ENCODE results near the gene LPAR1. TPM values are rescaled to one million over a fixed set of nuclear protein-coding genes. Genes with fewer than 3 reads are reported as not detected.

The LPAR1 gene
- total and polyA plus RNA-seq, 2 donors (not counting 1 experiment from before 2014, with no cell fraction given): 0.06 TPM; not detected in 1

DNA sequence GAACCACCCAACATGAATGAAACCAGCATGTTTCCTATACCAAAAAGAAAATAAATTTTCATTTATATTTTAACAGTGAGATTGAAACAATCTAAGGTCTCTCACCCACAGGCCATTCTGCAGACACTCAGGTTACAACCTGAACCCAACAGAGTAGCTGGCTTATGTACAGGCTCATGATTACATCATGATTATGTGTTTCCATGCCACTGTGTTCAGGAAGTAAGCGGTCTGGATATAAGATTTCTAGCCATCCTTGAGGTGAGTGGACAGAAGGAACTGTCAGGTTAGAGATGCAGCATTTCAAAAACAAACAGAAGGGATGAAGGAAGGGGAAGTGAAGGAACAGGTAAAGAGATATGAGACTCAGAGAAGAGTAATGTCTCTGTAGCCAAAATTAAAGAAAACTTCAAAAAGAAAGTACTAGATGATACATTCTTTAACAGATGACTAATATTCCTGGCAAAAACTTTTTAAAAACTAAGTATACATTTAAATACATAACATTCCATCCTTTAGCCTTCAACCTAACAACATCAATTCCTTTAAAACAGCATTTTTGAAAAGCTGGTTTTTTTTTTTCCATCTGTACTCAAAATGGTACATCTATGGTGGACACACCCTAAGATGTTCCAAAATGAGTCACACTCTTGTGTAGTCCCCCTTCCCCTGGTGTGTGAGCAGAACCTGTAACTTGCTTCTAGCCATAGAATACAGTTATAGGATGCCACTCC lies 119.8 kb downstream of the LPAR1 start:
- Histone ChIP-seq H3K27ac (ENCODE audit: low read length in 2 of 2) (no peak overlapping the region), H3K4me2 (replicated peaks; ENCODE audit: low read depth, low read length, poor library complexity, severe bottlenecking) (no peak overlapping the region), H3K79me2 (ENCODE audit: control insufficient read depth, insufficient read depth, low read length) (no peaks in the 10 kb centered on the region), H3K36me3 (replicated peaks in 1 of 2; ENCODE audit: control extremely low read depth in 1 of 2, control insufficient read depth in 1 of 2, extremely low read depth in 1 of 2, insufficient read depth in 2 of 2, low read length in 1 of 2) (no peaks in the 10 kb centered on the region), H2AFZ (ENCODE audit: insufficient read depth, low read depth, low read length, poor library complexity, severe bottlenecking) (no peak overlapping the region), H3K9me3 (ENCODE audit: control extremely low read depth in 1 of 3, control insufficient read depth in 2 of 3, insufficient read depth in 1 of 3, low read length in 2 of 3) (no peaks in the 10 kb centered on the region), H3K4me3 (ENCODE audit: control extremely low read depth in 1 of 5, extremely low read depth in 1 of 5, insufficient read depth in 1 of 5, low read depth in 2 of 5, low read length in 4 of 5) (no peak overlapping the region), H4K20me1 (ENCODE audit: control insufficient read depth, insufficient read depth, low read length, poor library complexity, severe bottlenecking) (no peaks in the 10 kb centered on the region), H3K27me3 (replicated peaks in 1 of 4; ENCODE audit: control extremely low read depth in 1 of 4, control insufficient read depth in 3 of 4, insufficient read depth in 4 of 4, low read length in 3 of 4) (no peaks in the 10 kb centered on the region), H3K4me1 (ENCODE audit: control insufficient read depth in 2 of 2, insufficient read depth in 2 of 2, low read length in 2 of 2) (no peaks in the 10 kb centered on the region), H3K9ac (ENCODE audit: low read length) (no peak overlapping the region)
- no peak for ATAC-seq (ENCODE audit: low read depth)
- TF ChIP-seq EZH2 (IDR thresholded peaks at IDR 0.05; ENCODE audit: borderline replicate concordance, insufficient read depth, low read depth, low read length, poor library complexity, severe bottlenecking): no peak
- TF ChIP-seq, protein P1, sequence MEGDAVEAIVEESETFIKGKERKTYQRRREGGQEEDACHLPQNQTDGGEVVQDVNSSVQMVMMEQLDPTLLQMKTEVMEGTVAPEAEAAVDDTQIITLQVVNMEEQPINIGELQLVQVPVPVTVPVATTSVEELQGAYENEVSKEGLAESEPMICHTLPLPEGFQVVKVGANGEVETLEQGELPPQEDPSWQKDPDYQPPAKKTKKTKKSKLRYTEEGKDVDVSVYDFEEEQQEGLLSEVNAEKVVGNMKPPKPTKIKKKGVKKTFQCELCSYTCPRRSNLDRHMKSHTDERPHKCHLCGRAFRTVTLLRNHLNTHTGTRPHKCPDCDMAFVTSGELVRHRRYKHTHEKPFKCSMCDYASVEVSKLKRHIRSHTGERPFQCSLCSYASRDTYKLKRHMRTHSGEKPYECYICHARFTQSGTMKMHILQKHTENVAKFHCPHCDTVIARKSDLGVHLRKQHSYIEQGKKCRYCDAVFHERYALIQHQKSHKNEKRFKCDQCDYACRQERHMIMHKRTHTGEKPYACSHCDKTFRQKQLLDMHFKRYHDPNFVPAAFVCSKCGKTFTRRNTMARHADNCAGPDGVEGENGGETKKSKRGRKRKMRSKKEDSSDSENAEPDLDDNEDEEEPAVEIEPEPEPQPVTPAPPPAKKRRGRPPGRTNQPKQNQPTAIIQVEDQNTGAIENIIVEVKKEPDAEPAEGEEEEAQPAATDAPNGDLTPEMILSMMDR (IDR thresholded peaks at IDR 0.05): no peak
- WGBS (ENCODE audit: insufficient coverage): 90% methylated on average over 1 of the region's 1 CpG
- intact Hi-C loops (cut with micrococcal nuclease): no loop called here
- no peak for DNase-seq
- Mint-ChIP-seq H3K9me3 (ENCODE audit: insufficient read depth) (no peaks in the 10 kb centered on the region), H3K4me1 (no peaks in the 10 kb centered on the region), H3K27me3 (no peaks in the 10 kb centered on the region), H3K27ac (no peak overlapping the region), H3K4me3 (no peak overlapping the region)
- ChIA-PET POLR2A (no interaction called here), CTCF (no interaction called here)

DNA sequence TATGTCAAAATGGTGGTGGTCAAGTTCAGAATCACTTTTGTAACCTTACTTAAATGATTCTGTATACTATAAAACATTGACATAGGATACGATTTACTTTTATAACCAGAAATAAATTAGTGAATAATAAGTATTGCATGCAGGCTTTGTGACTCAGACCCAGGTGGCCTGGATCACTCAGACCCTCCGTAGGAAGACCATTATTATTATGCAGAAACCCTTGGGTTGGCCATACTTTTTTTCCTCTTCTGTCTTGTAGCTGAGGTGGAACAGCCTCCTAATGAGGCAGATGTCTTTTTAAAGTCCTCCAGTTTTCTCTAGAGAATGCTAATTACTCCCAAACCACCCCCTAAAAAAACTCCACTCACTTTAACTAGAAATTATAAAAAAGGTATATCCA lies 121.9 kb downstream of the LPAR1 start:
- no peaks in the 10 kb centered on the region for H3K4me1 ChIP-seq (ENCODE audit: control insufficient read depth in 2 of 2, insufficient read depth in 2 of 2, low read length in 2 of 2)
- no peaks in the 10 kb centered on the region for H3K9me3 ChIP-seq (ENCODE audit: control extremely low read depth in 1 of 3, control insufficient read depth in 2 of 3, insufficient read depth in 1 of 3, low read length in 2 of 3)
- no CpG with 5 or more reads among the region's 2 CpGs for WGBS (ENCODE audit: insufficient coverage)
- no peaks in the 10 kb centered on the region for H3K27me3 ChIP-seq (replicated peaks in 1 of 4; ENCODE audit: control extremely low read depth in 1 of 4, control insufficient read depth in 3 of 4, insufficient read depth in 4 of 4, low read length in 3 of 4)
- H3K4me3 ChIP-seq (ENCODE audit: control extremely low read depth in 1 of 5, extremely low read depth in 1 of 5, insufficient read depth in 1 of 5, low read depth in 2 of 5, low read length in 4 of 5): no peak overlapping the region
- H3K9ac ChIP-seq (ENCODE audit: low read length): no peak overlapping the region
- H3K4me1 Mint-ChIP-seq: no peaks in the 10 kb centered on the region
- CTCF ChIA-PET: no interaction called here
- no peak for ATAC-seq (ENCODE audit: low read depth)
- no peaks in the 10 kb centered on the region for H3K27me3 Mint-ChIP-seq
- intact Hi-C loops (cut with micrococcal nuclease): no loop called here
- no peak for TF ChIP-seq EZH2 (IDR thresholded peaks at IDR 0.05; ENCODE audit: borderline replicate concordance, insufficient read depth, low read depth, low read length, poor library complexity, severe bottlenecking)
- TF ChIP-seq, protein P1 (IDR thresholded peaks at IDR 0.05): no peak
- no peak overlapping the region for H3K27ac ChIP-seq (ENCODE audit: low read length in 2 of 2)
- POLR2A ChIA-PET: no interaction called here
- no peaks in the 10 kb centered on the region for H3K36me3 ChIP-seq (replicated peaks in 1 of 2; ENCODE audit: control extremely low read depth in 1 of 2, control insufficient read depth in 1 of 2, extremely low read depth in 1 of 2, insufficient read depth in 2 of 2, low read length in 1 of 2)
- H2AFZ ChIP-seq (ENCODE audit: insufficient read depth, low read depth, low read length, poor library complexity, severe bottlenecking): no peak overlapping the region
- H3K79me2 ChIP-seq (ENCODE audit: control insufficient read depth, insufficient read depth, low read length): no peaks in the 10 kb centered on the region
- no peak overlapping the region for H3K27ac Mint-ChIP-seq
- H3K4me2 ChIP-seq (replicated peaks; ENCODE audit: low read depth, low read length, poor library complexity, severe bottlenecking): no peak overlapping the region
- no peaks in the 10 kb centered on the region for H4K20me1 ChIP-seq (ENCODE audit: control insufficient read depth, insufficient read depth, low read length, poor library complexity, severe bottlenecking)
- no peaks in the 10 kb centered on the region for H3K9me3 Mint-ChIP-seq (ENCODE audit: insufficient read depth)
- DNase-seq: no peak
- no peak overlapping the region for H3K4me3 Mint-ChIP-seq

All from B cell (primary cell).